H9 (cell line): Measurements from ENCODE around the gene HRH1. TPM values are rescaled to one million over a fixed set of nuclear protein-coding genes. Genes with fewer than 3 reads are reported as not detected.

Experiments
- DNase-seq: peaks from one replicate; pipeline ENCODE4 v3.0.0-alpha.2; 2017
- H2AFZ ChIP-seq: one replicate; pipeline ENCODE4 v1.6.1; 2013; ENCODE audit warnings: mild to moderate bottlenecking, low read length, control low read depth, moderate library complexity
- H2AK5ac ChIP-seq: 2 replicates; pipeline ENCODE4 v1.6.1; 2013; ENCODE audit warnings: low read length, control low read depth, mixed read lengths; ENCODE audit not compliant: insufficient read length
- H2BK120ac ChIP-seq: one replicate; pipeline ENCODE4 v1.6.1; 2013; ENCODE audit warnings: low read depth, mild to moderate bottlenecking, low read length, control low read depth, inconsistent platforms; ENCODE audit not compliant: poor library complexity, severe bottlenecking
- H2BK12ac ChIP-seq: 2 replicates; pipeline ENCODE4 v1.6.1; 2013; ENCODE audit warnings: low read length, control low read depth, mixed read lengths, low read depth; ENCODE audit not compliant: insufficient read length
- H2BK15ac ChIP-seq: 2 replicates; pipeline ENCODE4 v1.6.1; 2013; ENCODE audit warnings: low read depth, low read length, control low read depth
- H2BK20ac ChIP-seq: one replicate; pipeline ENCODE4 v1.6.1; 2013; ENCODE audit warnings: low read depth, mild to moderate bottlenecking, low read length, control low read depth, inconsistent platforms; ENCODE audit not compliant: poor library complexity, severe bottlenecking
- H2BK5ac ChIP-seq: 2 replicates; pipeline ENCODE4 v1.6.1; 2013; ENCODE audit warnings: low read length, control low read depth, mixed read lengths; ENCODE audit not compliant: insufficient read length
- H3K14ac ChIP-seq: 2 replicates; pipeline ENCODE4 v1.6.1; 2013; ENCODE audit warnings: low read length, control low read depth; ENCODE audit not compliant: insufficient read depth
- H3K18ac ChIP-seq: 2 replicates; pipeline ENCODE4 v1.6.1; 2013; ENCODE audit warnings: low read depth, mild to moderate bottlenecking, mixed read lengths, low read length, control low read depth; ENCODE audit not compliant: insufficient read length
- H3K23ac ChIP-seq: 2 replicates; pipeline ENCODE4 v1.6.1; 2013; ENCODE audit warnings: low read length, control low read depth, mixed read lengths, low read depth; ENCODE audit not compliant: insufficient read length
- H3K23me2 ChIP-seq: 2 replicates; pipeline ENCODE4 v1.6.1; 2013; ENCODE audit warnings: low read depth, mild to moderate bottlenecking, mixed read lengths, low read length, control low read depth; ENCODE audit not compliant: insufficient read length, poor library complexity, severe bottlenecking
- H3K27ac ChIP-seq: 2 replicates; pipeline ENCODE4 v1.5.1; 2013; ENCODE audit warnings: low read length, control low read depth, mixed read lengths, low read depth; ENCODE audit not compliant: insufficient read length
- H3K27me3 ChIP-seq: 2 replicates; pipeline ENCODE4 v1.6.1; 2013; ENCODE audit warnings: low read length, control low read depth, inconsistent platforms; ENCODE audit not compliant: insufficient read depth
- H3K4ac ChIP-seq: 2 replicates; pipeline ENCODE4 v1.6.1; 2013; ENCODE audit warnings: low read depth, mild to moderate bottlenecking, control low read depth, inconsistent platforms, low read length, moderate library complexity
- H3K4me1 ChIP-seq: 2 replicates; pipeline ENCODE4 v1.6.1; 2013; ENCODE audit warnings: low read length, control low read depth, inconsistent platforms; ENCODE audit not compliant: insufficient read depth
- H3K4me2 ChIP-seq: 2 replicates; pipeline ENCODE4 v1.6.1; 2013; ENCODE audit warnings: low read length, control low read depth, mixed read lengths; ENCODE audit not compliant: insufficient read length, insufficient read depth
- H3K56ac ChIP-seq: 2 replicates; pipeline ENCODE4 v1.6.1; 2013; ENCODE audit warnings: low read depth, mild to moderate bottlenecking, mixed read lengths, low read length, control low read depth; ENCODE audit not compliant: insufficient read length
- H3K79me1 ChIP-seq: 2 replicates; pipeline ENCODE4 v1.6.1; 2013; ENCODE audit warnings: low read depth, mild to moderate bottlenecking, moderate library complexity, low read length, control low read depth, inconsistent platforms; ENCODE audit not compliant: insufficient read depth, poor library complexity, severe bottlenecking
- H3K79me2 ChIP-seq: 2 replicates; pipeline ENCODE4 v1.6.1; 2013; ENCODE audit warnings: low read length, control low read depth, inconsistent platforms; ENCODE audit not compliant: insufficient read depth
- H3K9ac ChIP-seq: 2 replicates; pipeline ENCODE4 v1.6.1; 2013; ENCODE audit warnings: low read length, control low read depth, mixed read lengths; ENCODE audit not compliant: insufficient read length; ENCODE audit errors: extremely low read depth
- H3K9me3 ChIP-seq: one replicate; pipeline ENCODE4 v1.6.1; 2013; ENCODE audit warnings: low read depth, low read length, inconsistent platforms; ENCODE audit not compliant: control insufficient read depth
- H3T11ph ChIP-seq: one replicate; pipeline ENCODE4 v1.6.1; 2013; ENCODE audit warnings: mild to moderate bottlenecking, low read length, control low read depth, inconsistent platforms
- H4K20me1 ChIP-seq: one replicate; pipeline ENCODE4 v1.6.1; 2013; ENCODE audit not compliant: control insufficient read depth, insufficient read length, insufficient read depth
- H4K5ac ChIP-seq: 2 replicates; pipeline ENCODE4 v1.6.1; 2013; ENCODE audit warnings: low read depth, mild to moderate bottlenecking, mixed read lengths, low read length, control low read depth; ENCODE audit not compliant: insufficient read length
- H4K8ac ChIP-seq: replicated peaks from 2 replicates; pipeline ENCODE4 v1.6.1; 2013; ENCODE audit warnings: low read length, control low read depth, mixed read lengths, low read depth; ENCODE audit not compliant: insufficient read length
- H4K91ac ChIP-seq: 2 replicates; pipeline ENCODE4 v1.6.1; 2013; ENCODE audit warnings: low read depth, mild to moderate bottlenecking, moderate library complexity, mixed read lengths, low read length, control low read depth; ENCODE audit not compliant: insufficient read length
- H3K27ac Mint-ChIP-seq, 3 experiments: 2 replicates in 2 of 3; 3 replicates in 1 of 3; pipeline ENCODE4 v1.8.0; 2020 to 2021; ENCODE audit warnings: mixed read lengths in 3 of 3, mild to moderate bottlenecking in 1 of 3, moderate library complexity in 1 of 3
- H3K27me3 Mint-ChIP-seq: 2 replicates; pipeline ENCODE4 v1.8.0; 2021; ENCODE audit warnings: low read depth, mild to moderate bottlenecking, moderate library complexity, mixed read lengths
- H3K36me3 Mint-ChIP-seq, 3 experiments: 2 replicates in 2 of 3; 3 replicates in 1 of 3; pipeline ENCODE4 v1.8.0; 2020 to 2021; ENCODE audit warnings: low read depth in 3 of 3, mixed read lengths in 3 of 3; ENCODE audit not compliant: insufficient read depth in 1 of 3
- H3K4me1 Mint-ChIP-seq, 2 experiments: 2 replicates each; pipeline ENCODE4 v1.8.0; 2020; ENCODE audit warnings: mixed read lengths in 2 of 2
- H3K4me3 Mint-ChIP-seq, 2 experiments: 2 replicates in 1 of 2; 3 replicates in 1 of 2; pipeline ENCODE4 v1.8.0; 2020 to 2021; ENCODE audit warnings: mild to moderate bottlenecking in 2 of 2, mixed read lengths in 2 of 2, moderate library complexity in 1 of 2
- H3K9me3 Mint-ChIP-seq, 2 experiments: 2 replicates in 1 of 2; 3 replicates in 1 of 2; pipeline ENCODE4 v1.8.0; 2020; ENCODE audit warnings: mild to moderate bottlenecking in 2 of 2, mixed read lengths in 2 of 2, moderate library complexity in 1 of 2
- WGBS: extraction: QIAGEN DNeasy Blood & Tissue Kit; methylation state at CpG from one replicate; pipeline ENCODE4 v1.1.7; 2013; ENCODE audit warnings: missing lambda C conversion rate, low lambda C conversion rate, mixed read lengths; ENCODE audit not compliant: insufficient read length; ENCODE audit errors: extremely low coverage; 5-methylcytosine and 5-hydroxymethylcytosine counted together
- total RNA-seq: library from RNA; stranded (reverse); gene quantifications from 2 replicates; pipeline ENCODE4 v1.2.1, GENCODE V29; 2021
- TF ChIP-seq, protein P1 (sequence below): fragments of 200-600 bp; sonication (generic); conservative IDR thresholded peaks from 3 replicates; pipeline ENCODE4 v1.8.0; 2021; ENCODE audit warnings: antibody characterized with exemption, mild to moderate bottlenecking

HRH1 gene
- total RNA-seq, 1 experiment from 2014 or later: 0.74 TPM

- Histone ChIP-seq H2AK5ac (no peak overlapping the region), H3K27ac (no peak overlapping the region), H3K56ac (no peak overlapping the region), H3T11ph (no peak overlapping the region), H3K79me2 (no peaks in the 10 kb centered on the region), H2BK12ac (no peak overlapping the region), H4K5ac (no peak overlapping the region), H3K4me2 (no peak overlapping the region), H2BK120ac (no peak overlapping the region), H3K23ac (no peak overlapping the region), H3K14ac (no peak overlapping the region), H3K79me1 (no peaks in the 10 kb centered on the region), H4K20me1 (no peaks in the 10 kb centered on the region), H2BK5ac (no peak overlapping the region), H2BK20ac (no peak overlapping the region), H3K18ac (no peak overlapping the region), H3K4ac (no peak overlapping the region), H3K23me2 (no peaks in the 10 kb centered on the region), H2BK15ac (no peak overlapping the region), H3K27me3 (no peaks in the 10 kb centered on the region), H3K4me1 (no peaks in the 10 kb centered on the region), H4K8ac (no peak overlapping the region), H4K91ac (no peak overlapping the region), H3K9ac (no peak overlapping the region), H3K9me3 (no peaks in the 10 kb centered on the region), H2AFZ (no peak overlapping the region)
- Mint-ChIP-seq H3K9me3 (peaks cover 0 to 4% of the 10 kb centered on the region in 2 experiments; a peak in 3 of 5 replicates), H3K4me3 (no peak overlapping the region), H3K27ac (peak overlapping the region in 1 of 3 experiments; percentile 11; a peak in 1 of 7 replicates), H3K4me1 (0 out of 4 replicates have a peak, but pooled peaks cover 0 to 6% of the 10 kb centered on the region in 2 experiments), H3K27me3 (peaks cover 3% of the 10 kb centered on the region; the same call in 1 of the 2 replicates), H3K36me3 (no peaks in the 10 kb centered on the region)
- TF ChIP-seq, protein P1, sequence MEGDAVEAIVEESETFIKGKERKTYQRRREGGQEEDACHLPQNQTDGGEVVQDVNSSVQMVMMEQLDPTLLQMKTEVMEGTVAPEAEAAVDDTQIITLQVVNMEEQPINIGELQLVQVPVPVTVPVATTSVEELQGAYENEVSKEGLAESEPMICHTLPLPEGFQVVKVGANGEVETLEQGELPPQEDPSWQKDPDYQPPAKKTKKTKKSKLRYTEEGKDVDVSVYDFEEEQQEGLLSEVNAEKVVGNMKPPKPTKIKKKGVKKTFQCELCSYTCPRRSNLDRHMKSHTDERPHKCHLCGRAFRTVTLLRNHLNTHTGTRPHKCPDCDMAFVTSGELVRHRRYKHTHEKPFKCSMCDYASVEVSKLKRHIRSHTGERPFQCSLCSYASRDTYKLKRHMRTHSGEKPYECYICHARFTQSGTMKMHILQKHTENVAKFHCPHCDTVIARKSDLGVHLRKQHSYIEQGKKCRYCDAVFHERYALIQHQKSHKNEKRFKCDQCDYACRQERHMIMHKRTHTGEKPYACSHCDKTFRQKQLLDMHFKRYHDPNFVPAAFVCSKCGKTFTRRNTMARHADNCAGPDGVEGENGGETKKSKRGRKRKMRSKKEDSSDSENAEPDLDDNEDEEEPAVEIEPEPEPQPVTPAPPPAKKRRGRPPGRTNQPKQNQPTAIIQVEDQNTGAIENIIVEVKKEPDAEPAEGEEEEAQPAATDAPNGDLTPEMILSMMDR: no peak
- no peak for DNase-seq
- no CpG with 5 or more reads among the region's 6 CpGs for WGBS
These were observed 16.7 kb upstream of the HRH1 start for GRCh38 chr3:11137627-11137959.
